ENCODE measurements around the gene ESYT2. TPM values are rescaled to one million over a fixed set of nuclear protein-coding genes. Genes with fewer than 3 reads are reported as not detected.

The ESYT2 gene
- total RNA-seq, 1 donor from 2014 or later = 40.3 TPM

DNA sequence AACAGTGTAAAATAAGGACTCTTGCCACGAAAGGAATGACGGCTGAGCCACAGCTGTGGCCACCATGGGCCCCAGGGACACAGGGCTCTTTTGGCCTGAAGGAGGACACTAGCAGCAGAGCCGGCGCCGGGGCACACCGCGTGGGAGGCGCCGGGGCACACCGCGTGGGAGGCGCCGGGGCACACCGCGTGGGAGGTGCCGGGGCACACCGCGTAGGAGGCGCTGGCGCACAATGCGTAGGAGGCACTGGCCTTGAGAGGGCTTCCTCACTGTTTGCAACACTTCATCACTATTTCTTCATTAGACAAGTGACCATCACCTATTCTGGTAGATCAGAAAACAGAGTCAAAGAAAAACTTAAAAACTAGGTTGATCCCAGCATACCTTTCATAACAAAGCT, 23.4 kb downstream of the ESYT2 start:
- DNase-seq (ENCODE audit: low read depth in 2 of 2) = no peak

GRCh38 chr7:158805414-158805813, 23.9 kb downstream of the ESYT2 start:
- DNase-seq (ENCODE audit: low read depth in 2 of 2) = no peak

GRCh38 chr7:158804335-158804734, 25.0 kb downstream of the ESYT2 start:
- DNase-seq (ENCODE audit: low read depth in 2 of 2) = no peak

GRCh38 chr7:158803367-158803969, 25.8 kb downstream of the ESYT2 start:
- DNase-seq (ENCODE audit: low read depth in 2 of 2) = no peak

GRCh38 chr7:158802535-158803366, 26.6 kb downstream of the ESYT2 start:
- no peak for DNase-seq (ENCODE audit: low read depth in 2 of 2)

GRCh38 chr7:158798741-158799140, 30.6 kb downstream of the ESYT2 start:
- DNase-seq (ENCODE audit: low read depth in 2 of 2) = no peak

GRCh38 chr7:158796667-158797066, 32.6 kb downstream of the ESYT2 start:
- no peak for DNase-seq (ENCODE audit: low read depth in 2 of 2)

DNA sequence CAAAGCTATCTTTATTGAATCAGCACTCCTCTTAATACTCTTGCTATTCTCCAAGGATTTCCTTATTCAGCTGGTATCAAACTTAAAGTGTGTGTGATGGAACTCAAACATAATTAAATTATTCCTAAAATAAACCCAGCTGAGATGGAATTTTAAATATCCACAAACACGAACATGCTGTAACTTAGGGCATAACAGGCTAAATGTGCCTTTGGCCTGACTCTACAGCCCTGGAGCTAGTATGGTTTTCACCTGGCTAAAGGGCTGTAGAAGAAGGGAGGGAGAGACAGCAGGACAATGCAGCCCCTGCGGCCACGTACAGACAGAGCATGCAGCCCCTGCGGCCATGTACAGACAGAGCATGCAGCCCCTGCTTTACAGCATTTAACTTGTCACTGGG, 34.0 kb downstream of the ESYT2 start:
- no peak for DNase-seq (ENCODE audit: low read depth in 2 of 2)

- no peak for DNase-seq (ENCODE audit: low read depth in 2 of 2)
Observed at GRCh38 chr7:158791107-158791506, 38.2 kb downstream of the ESYT2 start.

- no peak for DNase-seq (ENCODE audit: low read depth in 2 of 2)
Observed at GRCh38 chr7:158789842-158790241, 39.5 kb downstream of the ESYT2 start.

- DNase-seq (ENCODE audit: low read depth in 2 of 2) = no peak
Observed at GRCh38 chr7:158786898-158787297, 42.4 kb downstream of the ESYT2 start.

DNA sequence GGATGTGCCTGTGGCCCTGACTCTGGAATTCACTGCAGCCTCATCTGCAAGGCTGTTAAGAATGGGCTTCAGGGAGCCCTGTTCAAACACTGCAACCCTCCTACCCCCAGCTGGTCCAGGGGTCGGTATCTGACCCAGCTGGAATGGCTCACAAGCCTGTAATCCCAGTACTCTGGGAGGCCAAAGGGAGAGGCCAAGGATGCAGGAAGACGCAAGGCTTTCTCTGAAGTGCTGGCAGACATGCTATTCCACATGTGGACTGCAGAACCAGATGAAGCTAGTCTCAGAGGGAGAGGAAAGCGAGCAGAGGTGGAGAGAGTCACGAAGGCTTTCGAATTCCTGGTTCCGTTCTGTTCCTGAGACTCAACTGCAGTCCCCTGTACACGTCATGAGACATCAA, 45.0 kb downstream of the ESYT2 start:
- no peak for DNase-seq (ENCODE audit: low read depth in 2 of 2)

DNA sequence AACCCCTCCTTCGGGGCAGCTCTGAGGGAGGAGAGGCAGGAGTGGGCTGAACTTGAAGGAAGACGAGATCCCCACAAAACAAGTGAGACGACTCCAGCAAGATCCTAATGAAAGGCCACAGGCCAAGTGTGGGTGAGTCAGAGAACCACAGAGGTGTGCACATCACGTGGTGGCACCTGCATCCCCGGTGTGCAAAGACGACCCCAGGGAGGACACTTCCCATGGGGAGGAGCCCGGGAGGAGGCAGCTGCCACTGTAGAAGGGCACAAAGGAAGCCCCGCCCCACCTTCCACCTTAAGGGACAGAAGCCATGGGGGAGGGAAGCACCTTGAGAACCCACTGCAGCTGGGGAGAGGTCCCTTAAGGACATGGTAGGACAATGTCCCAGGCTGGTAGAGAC, 45.7 kb downstream of the ESYT2 start:
- no peak for DNase-seq (ENCODE audit: low read depth in 2 of 2)

DNA sequence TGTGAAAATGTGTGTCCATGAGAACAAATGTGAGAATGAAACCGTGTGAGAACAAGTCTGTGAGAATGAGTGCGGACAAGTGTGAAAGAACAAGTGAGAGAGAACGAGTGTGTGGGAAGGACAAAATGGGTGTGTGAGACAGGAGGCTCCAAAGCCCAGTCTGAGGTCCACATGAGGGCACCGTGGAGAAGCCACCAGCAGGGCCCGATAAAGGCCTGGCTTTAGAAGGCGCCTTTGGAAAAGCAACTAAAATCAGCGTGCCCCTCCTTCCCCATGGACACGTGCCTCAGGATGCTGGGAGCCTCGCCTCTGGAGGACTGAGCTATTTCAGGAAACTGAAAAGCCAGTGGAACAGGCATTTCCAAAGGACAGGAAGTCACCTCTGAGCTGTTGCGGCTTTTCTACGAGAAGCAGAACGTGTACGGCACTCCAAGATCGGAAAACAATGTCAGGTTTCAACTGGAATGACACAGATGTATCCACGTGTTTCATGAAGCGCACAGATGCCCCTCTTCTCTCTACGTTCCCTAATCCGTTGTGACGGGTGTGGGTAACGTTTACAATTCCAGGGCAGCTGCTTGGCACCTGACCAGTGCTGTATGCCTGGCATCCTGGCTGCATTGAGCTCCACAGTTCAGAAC, 46.4 kb downstream of the ESYT2 start:
- DNase-seq (ENCODE audit: low read depth in 2 of 2) = peak; percentile 51 to 86

GRCh38 chr7:158781974-158782664, 47.2 kb downstream of the ESYT2 start:
- DNase-seq (ENCODE audit: low read depth in 2 of 2) = no peak

DNA sequence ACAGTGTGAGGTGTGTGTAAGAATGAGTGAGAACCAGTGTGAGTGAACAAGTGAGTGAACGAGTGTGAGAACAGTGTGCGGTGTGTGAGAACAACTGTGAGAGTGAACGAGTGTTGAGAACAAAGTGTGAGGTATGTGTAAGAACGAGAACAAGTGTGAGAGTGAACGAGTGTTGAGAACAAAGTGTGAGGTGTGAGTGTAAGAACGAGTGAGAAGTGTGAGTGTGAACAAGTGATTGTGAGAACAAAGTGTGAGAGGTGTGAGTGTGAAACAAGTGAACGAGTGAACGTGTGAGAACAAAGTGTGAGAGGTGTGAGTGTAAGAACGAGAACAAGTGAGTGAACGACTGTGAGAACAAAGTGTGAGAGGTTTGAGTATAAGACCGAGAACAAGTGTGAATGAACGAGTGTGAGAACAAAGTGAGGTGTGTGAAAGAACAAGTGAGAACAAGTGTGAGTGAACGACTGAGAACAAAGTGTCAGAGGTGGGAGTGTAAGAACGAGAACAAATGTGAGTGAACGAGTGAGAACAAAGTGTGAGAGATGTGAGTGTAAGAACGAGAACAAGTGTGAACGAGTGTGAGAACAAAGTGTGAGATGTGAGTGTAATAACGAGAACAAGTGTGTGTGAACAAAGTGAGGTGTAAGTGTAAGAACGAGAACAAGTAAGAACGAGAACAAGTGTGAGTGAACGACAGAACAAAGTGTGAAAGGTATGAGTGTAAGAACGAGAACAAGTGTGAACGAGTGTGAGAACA, 47.9 kb downstream of the ESYT2 start:
- DNase-seq (ENCODE audit: low read depth in 2 of 2) = no peak

GRCh38 chr7:158779061-158780000, 50.0 kb downstream of the ESYT2 start:
- DNase-seq (ENCODE audit: low read depth in 2 of 2) = peak in 1 of 2 donors; percentile 12

DNA sequence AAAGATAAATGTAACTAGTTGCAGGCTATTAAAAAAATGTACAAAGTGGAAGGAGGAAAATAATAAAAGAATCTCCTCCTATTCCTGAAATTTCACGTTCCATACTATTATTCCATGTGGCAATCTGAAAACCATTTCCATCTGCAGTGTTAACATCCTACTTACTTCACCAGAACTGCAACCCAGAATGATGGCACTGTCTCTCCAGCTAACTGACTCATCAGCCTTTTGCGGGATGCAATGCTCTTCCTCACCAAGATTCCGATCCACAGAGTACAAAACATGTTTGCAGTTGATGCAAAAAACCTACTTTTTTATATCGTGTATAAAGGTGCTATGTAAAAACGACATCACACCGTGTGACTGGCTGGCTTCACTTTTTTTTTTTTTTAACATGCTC, 50.8 kb downstream of the ESYT2 start:
- no peak for DNase-seq (ENCODE audit: low read depth in 2 of 2)

DNA sequence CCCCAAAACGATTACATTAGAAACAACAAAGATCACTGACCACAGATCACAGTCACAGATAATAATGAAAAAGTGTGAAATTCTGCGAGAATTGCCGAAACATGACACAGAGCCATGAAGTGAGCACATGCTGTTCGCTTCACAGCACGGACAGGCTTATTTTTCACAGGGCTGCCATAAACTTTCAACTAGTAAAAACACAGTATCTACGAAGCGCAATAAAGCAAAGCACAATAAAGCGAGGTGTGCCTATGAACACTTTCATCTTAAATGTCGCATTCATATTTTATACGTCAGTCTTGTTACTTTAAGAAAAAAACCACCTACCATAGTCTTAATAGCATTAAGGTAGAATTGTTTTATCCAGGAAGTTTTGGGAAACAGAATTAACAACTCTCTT, 51.5 kb downstream of the ESYT2 start:
- DNase-seq (ENCODE audit: low read depth in 2 of 2) = no peak

DNA sequence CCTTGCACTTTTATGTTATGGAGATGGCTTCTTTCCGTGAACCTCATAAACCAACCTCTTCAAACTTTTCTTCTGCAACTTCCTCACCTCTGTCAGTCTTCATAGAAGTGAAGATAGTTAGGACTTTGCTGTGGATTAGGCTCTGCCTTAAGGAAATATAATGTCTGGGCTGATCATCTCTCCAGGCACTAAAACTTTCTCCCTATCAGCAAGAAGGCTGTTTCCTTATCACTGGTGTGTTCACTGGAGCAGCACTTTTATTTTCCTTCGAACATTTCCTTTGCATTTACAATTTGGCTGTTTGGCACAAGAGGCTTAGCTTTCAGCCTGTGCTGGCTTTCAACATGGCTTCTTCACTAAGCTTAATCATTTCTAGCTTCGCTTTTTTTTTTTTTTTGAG, 52.8 kb downstream of the ESYT2 start:
- DNase-seq (ENCODE audit: low read depth in 2 of 2) = no peak

All from dermis microvascular lymphatic vessel endothelial cell (primary cell).